D721Med (cell line): ENCODE measurements around the gene GIPC3.

Experiments
- DNase-seq: peaks from one replicate; pipeline ENCODE4 v3.0.0; 2011; ENCODE audit warnings: low spot score; ENCODE audit not compliant: insufficient read length
- FAIRE-seq: peaks from 2 replicates; lab custom pipeline; 2011; peaks lifted over from hg19 to GRCh38; lab: Jason Lieb, UNC
- CTCF ChIP-seq: IDR thresholded peaks from 2 replicates; pipeline ENCODE4 v1.5.1; 2012; ENCODE audit warnings: mild to moderate bottlenecking, control low read depth; ENCODE audit not compliant: insufficient read depth; ENCODE audit errors: missing control alignments

Gene GIPC3

GRCh38 chr19:3620817-3621547, 35.7 kb downstream of the GIPC3 start:
- DNase-seq, result no peak
- no peak for FAIRE-seq
- TF ChIP-seq CTCF, result no peak

- no peak for TF ChIP-seq CTCF
- FAIRE-seq (no peak), DNase-seq (no peak)
Measured at GRCh38 chr19:3621689-3622088, 36.4 kb downstream of the GIPC3 start.

GRCh38 chr19:3622224-3622623, 36.9 kb downstream of the GIPC3 start:
- TF ChIP-seq CTCF, result no peak
- FAIRE-seq, result no peak

GRCh38 chr19:3623716-3624115, 38.4 kb downstream of the GIPC3 start:
- no peak for FAIRE-seq
- TF ChIP-seq CTCF, result no peak
- no peak for DNase-seq

More at GRCh38 chr19:3622224-3622623, 36.9 kb downstream of the GIPC3 start:
- DNase-seq, result no peak

GRCh38 chr19:3625996-3626472, 40.8 kb downstream of the GIPC3 start:
- TF ChIP-seq CTCF, result no peak
- no peak for DNase-seq
- FAIRE-seq, result no peak

GRCh38 chr19:3626473-3627350, 41.4 kb downstream of the GIPC3 start, which contains the start of gene CACTIN:
CACTIN (minus strand) TSS chr19:3626790; CDS start chr19:3626762, 28 bp downstream.
- peak; percentile 100 for DNase-seq
- FAIRE-seq, result no peak
- TF ChIP-seq CTCF, result no peak
